GM12878 (cell line): Measurements from ENCODE around the gene POSTN. TPM values are rescaled to one million over a fixed set of nuclear protein-coding genes. Genes with fewer than 3 reads are reported as not detected.
A peak's percentile ranks its signal among the peaks of the same experiment; 100 is the strongest.

Experiments used
- ATAC-seq: fragments of 200-7000 bp; cut with Tn5 transposase; 3 replicates; pipeline ENCODE4 v1.9.1; 2020; ENCODE audit warnings: mild to moderate bottlenecking, moderate library complexity
- BruUV-seq: library from RNA; stranded (reverse); fragments of 400-500 nt; replicated peaks from 2 replicates; lab custom pipeline; 2021; lab: Mats Ljungman, UMichigan
- CTCF ChIA-PET: fragments of 300-600 bp; sonication (Branson Sonifier 250); formaldehyde crosslinking; extraction: SDS; loops from one replicate; lab custom pipeline; 2021; ENCODE audit warnings: inconsistent platforms; lab: Yijun Ruan, JAX
- POLR2A ChIA-PET: fragments of 350-600 bp; formaldehyde crosslinking; extraction: SDS; loops from one replicate; lab custom pipeline; 2021; ENCODE audit warnings: inconsistent platforms; lab: Charles Lee
- RAD21 ChIA-PET: fragments of 300-600 bp; sonication (Branson Sonifier 250); formaldehyde crosslinking; loops from one replicate; lab custom pipeline; 2023; ENCODE audit warnings: antibody characterized with exemption; ENCODE audit not compliant: unreplicated experiment; lab: Charles Lee
- SMC1A ChIA-PET: fragments of 300-600 bp; sonication (Branson Sonifier 250); formaldehyde crosslinking; loops from one replicate; lab custom pipeline; 2023; ENCODE audit not compliant: unreplicated experiment, uncharacterized antibody; lab: Charles Lee
- DNase-seq: peaks from one replicate; pipeline ENCODE4 v3.0.0-alpha.2; 2011; ENCODE audit warnings: low read depth, low spot score
- FAIRE-seq: peaks from 3 replicates; lab custom pipeline; 2011; peaks lifted over from hg19 to GRCh38; lab: Jason Lieb, UNC
- H2AFZ ChIP-seq: 2 replicates; pipeline ENCODE4 v1.6.0; 2011; ENCODE audit warnings: low read depth, low read length, control low read depth; ENCODE audit not compliant: control insufficient read depth
- H3K27ac ChIP-seq: 2 replicates; pipeline ENCODE4 v1.5.1; 2011; ENCODE audit warnings: control low read depth; ENCODE audit not compliant: control insufficient read depth, insufficient read depth
- H3K27me3 ChIP-seq, 2 experiments: replicated peaks in 1 of 2; 2 replicates each; pipeline versions ENCODE4 v1.6.0 to v1.6.1; 2011; ENCODE audit warnings: low read length in 1 of 2; ENCODE audit not compliant: control insufficient read depth in 2 of 2, insufficient read depth in 2 of 2
- H3K36me3 ChIP-seq, 2 experiments: 2 replicates each; pipeline ENCODE4 v1.5.1; 2011; ENCODE audit warnings: low read length in 1 of 2; ENCODE audit not compliant: control insufficient read depth in 2 of 2, insufficient read depth in 2 of 2
- H3K4me1 ChIP-seq: 2 replicates; pipeline ENCODE4 v1.6.1; 2011; ENCODE audit warnings: mild to moderate bottlenecking, low read length, moderate library complexity, mixed read lengths; ENCODE audit not compliant: control insufficient read depth, insufficient read depth
- H3K4me2 ChIP-seq: 2 replicates; pipeline ENCODE4 v1.6.0; 2011; ENCODE audit warnings: control low read depth; ENCODE audit not compliant: control insufficient read depth, insufficient read depth
- H3K4me3 ChIP-seq: fragments of 200-600 bp; sonication (generic); 2 replicates; pipeline ENCODE4 v1.5.1; 2016
- H3K79me2 ChIP-seq: 2 replicates; pipeline ENCODE4 v1.6.0; 2011; ENCODE audit warnings: low read length; ENCODE audit not compliant: control insufficient read depth, insufficient read depth
- H3K9ac ChIP-seq: 2 replicates; pipeline ENCODE4 v1.8.0; 2011; ENCODE audit warnings: low read length, control low read depth, mixed read lengths; ENCODE audit not compliant: control insufficient read depth, insufficient read depth
- H3K9me3 ChIP-seq: replicated peaks from 3 replicates; pipeline ENCODE4 v1.5.1; 2011; ENCODE audit warnings: mild to moderate bottlenecking, low read length; ENCODE audit not compliant: control insufficient read depth, insufficient read depth
- H4K20me1 ChIP-seq: 2 replicates; pipeline ENCODE4 v1.6.0; 2011; ENCODE audit not compliant: control insufficient read depth, insufficient read depth
- CTCF ChIP-seq, 3 experiments: IDR thresholded peaks in 2 of 3; conservative IDR thresholded peaks in 1 of 3; 2 replicates each; pipeline ENCODE4 v1.5.1; 2011; ENCODE audit warnings: low read depth in 3 of 3, low read length in 3 of 3, mild to moderate bottlenecking in 3 of 3, control low read depth in 2 of 3, moderate library complexity in 2 of 3, inconsistent platforms in 1 of 3, mixed read lengths in 1 of 3; ENCODE audit not compliant: control insufficient read depth in 2 of 3, insufficient read depth in 1 of 3; ENCODE audit errors: extremely low read depth in 1 of 3
- MAX ChIP-seq: IDR thresholded peaks from 2 replicates; pipeline ENCODE4 v1.6.1; 2012; ENCODE audit warnings: low read depth, low read length, improper control_type of control experiment
- ZBED1 ChIP-seq: IDR thresholded peaks from 2 replicates; pipeline ENCODE4 v1.6.1; 2016; ENCODE audit warnings: borderline replicate concordance
- WGBS: methylation state at CpG from one replicate; pipeline ENCODE4 v1.1.6; 2016; ENCODE audit warnings: low lambda C conversion rate; ENCODE audit not compliant: insufficient replicate concordance, insufficient coverage; ENCODE audit errors: missing lambda C conversion rate; 5-methylcytosine and 5-hydroxymethylcytosine counted together
- in situ Hi-C: fragments of 300-500 bp; cut with MboI; formaldehyde crosslinking; loops from 9 replicates; pipeline ENCODE4 v1.14.3; 2018; ENCODE audit warnings: mixed read lengths
- intact Hi-C: fragments of 100-400 bp; cut with micrococcal nuclease; formaldehyde crosslinking; loops from one replicate; pipeline ENCODE4 v1.14.2; 2022; ENCODE audit not compliant: unreplicated experiment
- polyA plus RNA-seq, 11 experiments: library from polyadenylated mRNA; depleted of rRNA in 4 of 11; unstranded in 6 of 11; stranded (reverse) in 5 of 11; fragments of >200 nt; fragmentation: Nextera tagmentation in 4 of 11; fragmentation: Illumina TruSeq in 1 of 11; extraction: Ambion mirVana in 4 of 11; extraction: Trizol in 1 of 11; gene quantifications; 1 replicate in 1 of 11; 2 replicates in 10 of 11; pipeline versions ENCODE4 v1.2.1 to v1.2.3, GENCODE V29; 2011 to 2016; ENCODE audit warnings: inconsistent platforms in 2 of 11, missing spikeins in 2 of 11, low read depth in 1 of 11
- total RNA-seq, 4 experiments: library from RNA; depleted of rRNA in 3 of 4; stranded (reverse); fragments of >200 nt in 3 of 4; fragmentation: Illumina TruSeq in 1 of 4; extraction: Trizol in 1 of 4; gene quantifications; 2 replicates each; pipeline versions ENCODE4 v1.2.1 to v1.2.3, GENCODE V29; 2013 to 2021

Gene POSTN
- total and polyA plus RNA-seq, 10 of the 15 experiments (the other 5 are each of a cell fraction or from before 2014, with no cell fraction given), result 0.05 to 0.13 (median 0.08) TPM; not detected in 7

- Histone ChIP-seq H3K4me2 (no peak overlapping the region), H3K9ac (no peak overlapping the region), H4K20me1 (no peaks in the 10 kb centered on the region), H3K36me3 (no peaks in the 10 kb centered on the region), H3K4me3 (no peak overlapping the region), H3K79me2 (no peaks in the 10 kb centered on the region), H3K27me3 (no peaks in the 10 kb centered on the region), H3K4me1 (no peaks in the 10 kb centered on the region), H3K27ac (no peak overlapping the region), H3K9me3 (no peaks in the 10 kb centered on the region), H2AFZ (no peak overlapping the region)
- in situ Hi-C loops, result no loop called here
- RAD21 ChIA-PET, result no interaction called here
- POLR2A ChIA-PET, result no interaction called here
- TF ChIP-seq MAX, result no peak
- SMC1A ChIA-PET, result no interaction called here
- ATAC-seq, result no peak
- CTCF ChIA-PET, result no interaction called here
- intact Hi-C loops, result no loop called here
- BruUV-seq, result no TSS peak
- no peak for FAIRE-seq
- 60% methylated on average over 3 of the region's 3 CpGs for WGBS
- DNase-seq, result no peak
Measured at GRCh38 chr13:37613236-37613635, 14.7 kb upstream of the POSTN start.

GRCh38 chr13:37608750-37609339 lies 10.3 kb upstream of the POSTN start:
- no peaks in the 10 kb centered on the region for H3K36me3 ChIP-seq
- ChIA-PET CTCF (interaction anchor here (1.3 kb wide), 1 partner anchor 9 kb away, joined by 3 read pairs; no protein-coding TSS in a partner anchor), SMC1A (no interaction called here), RAD21 (no interaction called here), POLR2A (no interaction called here)
- no peaks in the 10 kb centered on the region for H3K27me3 ChIP-seq
- no TSS peak for BruUV-seq
- TF ChIP-seq CTCF (IDR thresholded peaks at IDR 0.05 in 2 of 3, conservative IDR thresholded peaks at IDR 0.05 in 1 of 3; ENCODE audit: control insufficient read depth in 2 of 3, extremely low read depth in 1 of 3, insufficient read depth in 1 of 3, low read depth in 3 of 3, low read length in 3 of 3) (peak in 1 of 3 experiments; percentile 4; a peak in 2 of 6 replicates), ZBED1 (no peak)
- no peak for FAIRE-seq
- no peak overlapping the region for H3K4me3 ChIP-seq
- WGBS, result 0% methylated on average over 1 of the region's 1 CpG
- H3K27ac ChIP-seq, result no peak overlapping the region
- ATAC-seq, result no peak
- intact Hi-C loops (no loop called here), in situ Hi-C loops (loop anchor here (10.0 kb wide), 1 partner anchor 524 kb away; no protein-coding TSS in a partner anchor)
- no peaks in the 10 kb centered on the region for H4K20me1 ChIP-seq
- H3K4me1 ChIP-seq, result no peaks in the 10 kb centered on the region
- H3K79me2 ChIP-seq, result no peaks in the 10 kb centered on the region
- H3K4me2 ChIP-seq, result no peak overlapping the region
- H3K9ac ChIP-seq, result no peak overlapping the region
- no peaks in the 10 kb centered on the region for H3K9me3 ChIP-seq
- H2AFZ ChIP-seq, result no peak overlapping the region
- DNase-seq, result no peak
